ENCODE measurements around the gene MMRN1. TPM values are rescaled to one million over a fixed set of nuclear protein-coding genes. Genes with fewer than 3 reads are reported as not detected.

The MMRN1 gene
- total RNA-seq, 2 donors from 2014 or later, result 6.9 to 35.8 TPM

DNA sequence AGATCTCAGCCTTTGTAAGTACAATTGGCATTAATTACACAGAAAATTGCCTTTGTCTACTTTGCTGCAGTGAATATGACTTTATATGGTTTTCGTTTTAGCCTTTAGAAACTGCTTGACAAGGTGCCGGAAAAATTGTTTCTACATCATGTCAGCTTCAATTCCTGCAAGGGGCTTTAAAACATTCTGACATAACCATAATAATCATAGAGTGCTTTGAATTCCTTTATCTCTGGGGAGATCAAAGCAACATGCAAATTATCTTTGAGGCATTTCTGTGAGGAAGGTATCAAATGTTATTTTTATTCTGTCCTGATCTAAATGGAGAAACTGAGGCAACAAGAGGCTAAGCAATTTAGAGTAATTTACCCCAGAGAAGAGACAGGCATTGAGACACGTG is 57.8 kb downstream of the MMRN1 start:
- Histone ChIP-seq H3K4me3 (no peak overlapping the region), H3K27me3 (no peaks in the 10 kb centered on the region), H3K4me1 (no peaks in the 10 kb centered on the region), H3K9me3 (no peaks in the 10 kb centered on the region), H3K27ac (no peak overlapping the region), H3K36me3 (no peaks in the 10 kb centered on the region)
- no peak for DNase-seq (ENCODE audit: low spot score)
- TF ChIP-seq, protein P1, sequence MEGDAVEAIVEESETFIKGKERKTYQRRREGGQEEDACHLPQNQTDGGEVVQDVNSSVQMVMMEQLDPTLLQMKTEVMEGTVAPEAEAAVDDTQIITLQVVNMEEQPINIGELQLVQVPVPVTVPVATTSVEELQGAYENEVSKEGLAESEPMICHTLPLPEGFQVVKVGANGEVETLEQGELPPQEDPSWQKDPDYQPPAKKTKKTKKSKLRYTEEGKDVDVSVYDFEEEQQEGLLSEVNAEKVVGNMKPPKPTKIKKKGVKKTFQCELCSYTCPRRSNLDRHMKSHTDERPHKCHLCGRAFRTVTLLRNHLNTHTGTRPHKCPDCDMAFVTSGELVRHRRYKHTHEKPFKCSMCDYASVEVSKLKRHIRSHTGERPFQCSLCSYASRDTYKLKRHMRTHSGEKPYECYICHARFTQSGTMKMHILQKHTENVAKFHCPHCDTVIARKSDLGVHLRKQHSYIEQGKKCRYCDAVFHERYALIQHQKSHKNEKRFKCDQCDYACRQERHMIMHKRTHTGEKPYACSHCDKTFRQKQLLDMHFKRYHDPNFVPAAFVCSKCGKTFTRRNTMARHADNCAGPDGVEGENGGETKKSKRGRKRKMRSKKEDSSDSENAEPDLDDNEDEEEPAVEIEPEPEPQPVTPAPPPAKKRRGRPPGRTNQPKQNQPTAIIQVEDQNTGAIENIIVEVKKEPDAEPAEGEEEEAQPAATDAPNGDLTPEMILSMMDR (IDR thresholded peaks at IDR 0.05), result no peak

DNA sequence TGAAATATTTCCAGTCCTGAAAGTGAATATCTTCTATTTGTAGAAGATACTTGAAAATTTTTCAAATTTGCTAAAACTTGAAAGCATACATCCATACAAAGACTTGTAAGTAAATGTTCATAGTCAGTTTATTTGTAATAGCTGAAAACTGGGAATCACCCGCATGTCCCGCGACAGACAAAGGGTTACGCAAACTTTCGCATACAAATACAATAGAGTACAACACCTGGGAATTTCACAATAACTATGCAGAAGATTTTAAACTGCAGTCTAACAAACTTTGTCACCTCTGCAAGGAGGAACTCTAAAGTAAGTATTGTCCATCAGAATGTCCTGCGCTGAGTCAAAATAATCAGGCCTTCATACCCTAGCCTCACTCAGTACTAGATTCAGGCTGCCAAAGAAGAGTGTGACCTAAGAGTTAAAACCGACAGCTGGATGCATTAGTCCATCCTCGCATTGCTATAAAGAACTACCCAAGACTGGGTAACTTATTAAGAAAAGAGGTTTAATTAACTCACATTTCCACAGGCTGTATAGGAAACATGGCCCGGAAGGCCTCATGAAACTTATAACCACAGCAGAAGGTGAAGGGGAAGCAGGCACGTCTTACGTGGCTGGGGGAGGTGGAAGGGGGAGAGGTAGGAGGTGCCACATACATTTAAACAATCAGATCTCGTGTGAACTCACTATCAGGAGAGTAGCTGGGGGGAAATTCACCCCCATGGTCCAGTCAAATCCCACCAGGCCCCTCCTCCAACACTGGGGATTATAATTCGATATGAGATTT is 60.4 kb downstream of the MMRN1 start:
- Histone ChIP-seq H3K9me3 (no peaks in the 10 kb centered on the region), H3K27me3 (no peaks in the 10 kb centered on the region), H3K4me3 (no peak overlapping the region), H3K4me1 (no peaks in the 10 kb centered on the region), H3K27ac (no peak overlapping the region), H3K36me3 (no peaks in the 10 kb centered on the region)
- TF ChIP-seq, protein P1 (IDR thresholded peaks at IDR 0.05), result no peak
- no peak for DNase-seq (ENCODE audit: low spot score)

DNA sequence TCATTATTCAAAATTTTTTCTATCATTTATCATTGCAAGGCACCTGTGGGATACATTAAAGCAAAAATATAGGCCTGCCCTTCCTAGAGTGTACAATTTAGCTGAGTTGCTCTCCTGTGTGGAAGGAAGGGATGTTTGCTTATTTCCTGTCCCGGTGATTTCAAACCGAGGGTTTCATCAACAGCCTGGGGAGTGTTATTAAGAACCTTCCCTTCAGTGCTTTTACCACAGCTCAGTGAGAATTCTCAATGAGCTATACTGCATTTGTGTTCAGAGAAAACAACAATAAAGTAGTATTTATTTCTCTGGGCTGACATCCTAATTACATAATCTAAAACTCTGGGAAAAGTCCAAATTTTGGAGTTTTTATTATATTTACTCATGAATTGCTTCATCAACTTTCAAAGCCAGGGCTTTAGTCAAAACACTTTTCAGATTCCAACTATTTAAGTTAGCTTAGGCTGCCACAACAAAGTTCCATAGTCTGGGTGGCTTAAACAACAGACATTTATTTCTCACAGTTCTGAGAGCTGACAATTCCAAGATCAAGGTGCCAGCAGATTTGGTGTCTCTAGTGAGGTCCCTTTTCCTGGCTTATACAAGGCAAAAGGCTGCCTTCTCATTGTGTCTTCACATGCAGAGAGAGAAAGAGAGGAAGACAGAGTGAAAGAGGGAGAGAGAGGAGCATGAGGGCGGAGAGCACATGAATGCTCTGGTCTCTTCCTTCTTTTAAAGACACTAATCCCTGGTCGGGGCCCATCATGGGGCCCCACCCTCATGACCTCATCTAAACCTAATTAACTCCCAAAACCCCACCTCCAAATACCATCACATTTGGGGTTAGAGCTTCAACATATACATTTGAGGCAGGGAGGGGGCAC is 62.6 kb downstream of the MMRN1 start:
- no peaks in the 10 kb centered on the region for H3K4me1 ChIP-seq
- no peaks in the 10 kb centered on the region for H3K9me3 ChIP-seq
- DNase-seq (ENCODE audit: low spot score), result no peak
- no peaks in the 10 kb centered on the region for H3K36me3 ChIP-seq
- TF ChIP-seq, protein P1 (IDR thresholded peaks at IDR 0.05), result no peak
- H3K4me3 ChIP-seq, result no peak overlapping the region
- H3K27me3 ChIP-seq, result no peaks in the 10 kb centered on the region
- H3K27ac ChIP-seq, result no peak overlapping the region

DNA sequence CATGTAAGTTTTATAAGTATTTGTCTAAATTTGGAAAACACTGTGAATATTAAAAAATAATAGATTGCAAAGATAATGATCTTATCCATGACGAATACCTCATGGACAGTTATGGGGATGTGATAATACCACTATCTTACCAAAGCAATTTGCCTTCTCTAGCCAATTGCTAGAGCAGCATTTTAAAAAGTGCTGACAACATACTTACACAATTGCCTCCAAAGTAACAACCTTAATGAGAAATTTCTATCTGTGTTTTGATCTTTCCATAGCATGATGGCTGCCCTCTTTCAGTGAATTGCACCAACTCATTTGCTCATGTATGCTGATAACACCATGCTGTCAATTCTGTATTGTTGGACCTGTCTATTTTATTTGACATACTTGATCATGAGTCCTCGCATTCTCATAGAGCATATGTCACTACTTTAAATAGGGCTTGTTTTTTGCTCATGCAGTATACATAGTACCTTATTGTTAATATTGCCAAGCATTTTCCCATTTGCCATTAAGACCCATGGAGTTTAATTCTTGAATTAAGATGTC is 87.2 kb downstream of the MMRN1 start:
- Histone ChIP-seq H3K36me3 (no peaks in the 10 kb centered on the region), H3K27ac (no peak overlapping the region), H3K9me3 (no peaks in the 10 kb centered on the region), H3K4me1 (no peaks in the 10 kb centered on the region), H3K4me3 (no peak overlapping the region), H3K27me3 (no peaks in the 10 kb centered on the region)
- no peak for DNase-seq (ENCODE audit: low spot score)
- TF ChIP-seq, protein P1 (IDR thresholded peaks at IDR 0.05), result no peak

DNA sequence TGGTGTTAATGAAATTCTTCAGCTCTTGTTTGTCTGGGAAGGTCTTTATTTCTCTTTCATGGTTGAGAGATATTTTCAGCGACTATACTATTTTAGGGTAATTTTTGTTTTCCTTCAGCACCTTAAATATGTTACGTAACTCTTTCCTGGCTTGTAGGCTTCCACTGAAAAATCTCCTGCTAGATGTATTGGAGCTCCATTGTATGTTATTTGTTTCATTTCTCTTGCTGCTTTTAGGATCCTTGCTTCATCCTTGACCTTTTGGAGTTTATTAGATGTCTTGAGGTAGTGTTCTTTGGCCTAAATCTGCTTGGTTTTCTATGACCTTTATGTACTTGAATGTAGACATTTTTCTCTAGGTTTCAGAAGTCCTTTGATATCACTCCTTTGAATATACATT is 93.6 kb downstream of the MMRN1 start:
- H3K4me1 ChIP-seq, result no peaks in the 10 kb centered on the region
- no peaks in the 10 kb centered on the region for H3K36me3 ChIP-seq
- TF ChIP-seq, protein P1 (IDR thresholded peaks at IDR 0.05), result no peak
- no peak overlapping the region for H3K27ac ChIP-seq
- H3K4me3 ChIP-seq, result no peak overlapping the region
- H3K27me3 ChIP-seq, result no peaks in the 10 kb centered on the region
- no peak for DNase-seq (ENCODE audit: low spot score)
- H3K9me3 ChIP-seq, result peaks cover 0 to 8% of the 10 kb centered on the region in 2 donors

All from right atrium auricular region (tissue), 2 donors.